ENCODE results near the gene OXTR.
"Not testable (repeated sequence)": the region's sequence is repeated elsewhere in the genome, so short reads cannot be mapped to it uniquely, and the experiment has no call there.

OXTR gene

DNA sequence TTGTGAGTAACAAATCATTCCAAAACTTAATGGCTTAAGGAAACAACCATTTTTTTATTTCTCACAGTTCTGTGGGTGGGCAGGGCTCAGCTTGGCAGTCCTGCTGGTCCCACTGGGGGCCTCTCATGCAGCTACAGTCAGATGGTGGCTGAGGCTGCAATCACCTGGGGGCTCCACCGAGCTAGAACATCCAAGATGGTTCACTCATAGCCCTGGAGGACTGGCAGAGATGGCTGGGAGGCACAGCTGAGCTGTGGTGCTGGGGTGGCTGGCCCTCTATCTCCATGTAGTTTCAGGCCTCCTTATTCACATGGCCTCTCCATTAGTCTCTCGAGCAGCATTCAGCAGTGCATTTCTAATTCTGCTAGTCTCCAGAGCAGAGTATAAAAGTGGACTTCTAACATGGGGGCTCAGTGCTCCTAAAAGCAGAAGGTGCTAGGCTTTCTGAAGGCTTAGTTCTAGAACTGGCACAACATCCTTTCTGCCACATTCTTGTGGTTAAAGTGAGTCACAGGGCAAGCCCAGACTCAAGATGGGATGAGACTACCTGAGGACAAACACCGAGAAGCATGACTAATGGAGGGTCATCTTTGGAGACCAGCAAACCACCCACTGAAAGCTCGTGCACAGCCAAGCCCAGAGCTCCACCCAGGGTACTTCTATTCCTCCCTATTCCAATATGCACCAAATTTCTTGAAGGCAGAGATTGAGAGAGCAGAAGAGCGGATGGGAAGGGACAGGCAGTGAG is 29.5 kb downstream of the OXTR start:
- no peak for DNase-seq

DNA sequence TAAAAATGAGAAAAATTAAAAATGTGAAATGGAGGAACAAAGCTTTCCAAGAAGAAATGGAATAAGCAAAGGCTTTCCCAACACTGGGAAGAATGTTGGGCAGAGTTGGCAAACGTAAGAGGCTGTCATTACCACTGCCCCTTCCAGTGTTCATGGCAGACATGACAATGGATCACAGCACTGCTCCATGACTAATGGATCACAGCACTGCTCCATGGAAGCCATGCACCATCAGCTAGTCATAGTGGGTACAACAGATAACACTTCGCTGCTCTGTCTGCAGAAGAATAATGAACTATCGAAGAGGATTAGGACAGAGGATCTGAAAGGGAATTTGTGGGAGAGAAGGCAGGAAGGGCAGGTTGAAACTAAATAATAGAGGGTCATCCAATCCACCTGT is 30.8 kb downstream of the OXTR start:
- no peak for DNase-seq

GRCh38 chr3:8737823-8738222 is 31.6 kb downstream of the OXTR start:
- no peak for DNase-seq

- no peak for DNase-seq
Measured at GRCh38 chr3:8737301-8737700, 32.1 kb downstream of the OXTR start.

- DNase-seq, result no peak
Measured at GRCh38 chr3:8736436-8736835, 33.0 kb downstream of the OXTR start.

DNA sequence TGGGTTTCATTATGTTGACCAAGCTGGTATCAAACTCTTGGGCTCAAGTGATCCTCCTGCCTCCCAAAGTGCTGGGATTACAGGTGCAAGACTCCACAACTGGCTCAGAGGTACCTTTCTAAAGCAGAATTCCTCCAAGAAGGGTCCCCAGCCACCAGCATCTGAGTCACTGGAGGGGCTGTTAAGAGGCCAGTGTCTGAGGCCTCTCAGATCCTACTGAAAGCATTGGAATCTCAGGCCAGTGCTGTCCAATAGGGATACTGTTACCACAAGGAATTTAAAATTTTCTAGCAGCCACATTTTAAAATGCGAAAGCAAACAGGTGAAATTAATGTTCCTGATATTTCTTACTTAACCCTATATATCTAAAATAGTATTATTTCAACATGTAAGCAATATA is 34.5 kb downstream of the OXTR start:
- no peak for DNase-seq

GRCh38 chr3:8734137-8734878 is 35.1 kb downstream of the OXTR start:
- no peak for DNase-seq

GRCh38 chr3:8733332-8734094 is 35.9 kb downstream of the OXTR start, which contains the start of gene CAV3:
CAV3 (plus strand) TSS chr3:8733802; CDS start chr3:8733877, 75 bp downstream.
- DNase-seq, result no peak

GRCh38 chr3:8732413-8732812 is 37.0 kb downstream of the OXTR start:
- no peak for DNase-seq

GRCh38 chr3:8730656-8731055 is 38.8 kb downstream of the OXTR start:
- DNase-seq, result no peak

GRCh38 chr3:8729479-8729878 is 39.9 kb downstream of the OXTR start:
- DNase-seq, result no peak

GRCh38 chr3:8727605-8728512 is 41.6 kb downstream of the OXTR start:
- DNase-seq, result no peak

DNA sequence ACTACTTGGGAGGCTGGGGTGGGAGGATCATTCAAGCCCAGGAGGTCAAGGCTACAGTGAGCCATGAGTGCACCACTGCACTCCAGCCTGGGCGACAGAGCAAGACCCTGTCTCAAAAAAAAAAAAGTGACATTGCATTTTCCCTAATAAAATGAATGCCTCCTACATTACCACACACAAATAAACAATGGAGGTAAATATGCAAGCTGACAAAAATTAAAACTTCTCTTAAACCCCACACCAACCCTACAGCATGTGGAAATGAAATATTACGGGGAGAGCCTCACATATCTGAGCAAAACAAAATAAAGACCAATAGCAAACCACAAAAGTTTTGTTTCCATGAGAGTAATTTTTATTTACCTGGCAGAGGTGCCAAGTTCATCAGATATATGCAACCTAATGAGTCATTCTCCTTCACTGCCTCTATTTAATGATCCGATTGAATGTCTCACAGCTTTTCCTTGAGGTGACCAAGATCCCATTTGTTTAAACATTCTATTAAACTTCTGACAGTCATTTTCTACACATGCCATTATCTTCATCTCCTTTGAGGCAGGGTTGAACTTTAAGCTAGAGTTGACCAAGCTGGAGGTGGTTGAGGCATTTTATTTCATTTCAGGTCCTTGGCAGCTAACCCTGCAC is 45.2 kb downstream of the OXTR start:
- DNase-seq, result no peak

DNA sequence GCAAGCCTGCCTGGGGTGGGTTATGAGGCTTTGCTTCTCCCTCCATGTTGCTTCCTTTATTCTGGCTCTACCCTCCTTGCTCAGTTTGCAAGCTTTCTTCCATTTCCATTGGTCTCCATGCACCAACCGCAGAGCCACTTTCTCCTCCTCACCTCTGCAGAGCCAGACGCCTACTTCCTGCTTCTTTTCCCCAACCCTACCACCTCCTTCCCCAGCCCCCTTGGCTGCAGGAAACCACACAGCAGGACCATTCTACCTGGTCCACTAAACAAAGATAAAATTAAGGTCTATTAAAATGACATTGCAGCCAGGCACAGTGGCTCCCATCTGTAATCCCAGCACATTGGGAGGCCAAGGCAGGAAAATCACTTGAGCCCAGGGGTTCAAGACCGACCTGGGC is 45.8 kb downstream of the OXTR start:
- DNase-seq, result no peak

GRCh38 chr3:8722808-8723207 is 46.6 kb downstream of the OXTR start:
- DNase-seq, result no peak

- DNase-seq, result not testable (repeated sequence)
Measured at GRCh38 chr3:8715757-8716156, 53.7 kb downstream of the OXTR start.

DNA sequence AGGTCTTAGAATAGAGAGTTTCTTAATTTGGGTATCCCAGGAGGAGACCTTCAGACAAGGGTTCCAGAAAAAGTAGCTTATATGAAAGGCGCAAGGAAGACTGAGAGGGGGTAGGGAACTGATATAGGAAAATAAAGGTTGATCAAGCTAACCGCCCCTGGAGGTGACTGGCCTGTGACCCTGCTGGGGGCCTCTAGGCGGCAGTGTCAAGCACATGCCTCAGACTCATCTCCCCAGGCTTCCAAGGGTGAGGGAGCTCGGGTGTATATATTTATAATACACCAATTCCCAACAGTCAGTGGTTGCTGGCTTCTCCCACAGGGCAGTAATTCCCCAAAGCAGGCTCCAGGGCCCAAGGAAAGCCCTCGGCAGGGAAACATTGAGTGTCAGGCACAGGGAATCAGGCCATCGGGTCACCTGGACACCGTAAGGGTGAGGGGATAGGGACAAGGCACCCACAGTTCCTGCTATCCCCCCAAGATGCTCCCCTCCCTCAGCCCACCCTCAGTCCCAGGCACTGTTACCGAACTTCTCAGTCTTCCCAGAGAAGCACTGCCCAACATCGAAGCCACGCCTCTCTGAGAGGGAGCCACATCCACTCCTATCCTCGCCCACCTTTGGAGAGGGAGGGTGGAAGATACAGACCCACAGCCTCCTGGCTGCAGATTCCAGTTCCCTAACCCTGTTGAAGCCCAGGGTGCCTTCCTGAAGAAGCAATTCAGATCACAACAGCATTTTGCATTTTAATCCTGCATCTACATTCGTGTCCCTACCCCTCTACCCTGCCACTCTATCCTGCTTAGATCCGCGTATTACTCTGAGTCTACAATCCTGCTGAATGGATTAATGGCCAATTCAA is 55.3 kb downstream of the OXTR start:
- DNase-seq, result no peak

- DNase-seq, result no peak
Measured at GRCh38 chr3:8712908-8713255, 56.5 kb downstream of the OXTR start.

DNA sequence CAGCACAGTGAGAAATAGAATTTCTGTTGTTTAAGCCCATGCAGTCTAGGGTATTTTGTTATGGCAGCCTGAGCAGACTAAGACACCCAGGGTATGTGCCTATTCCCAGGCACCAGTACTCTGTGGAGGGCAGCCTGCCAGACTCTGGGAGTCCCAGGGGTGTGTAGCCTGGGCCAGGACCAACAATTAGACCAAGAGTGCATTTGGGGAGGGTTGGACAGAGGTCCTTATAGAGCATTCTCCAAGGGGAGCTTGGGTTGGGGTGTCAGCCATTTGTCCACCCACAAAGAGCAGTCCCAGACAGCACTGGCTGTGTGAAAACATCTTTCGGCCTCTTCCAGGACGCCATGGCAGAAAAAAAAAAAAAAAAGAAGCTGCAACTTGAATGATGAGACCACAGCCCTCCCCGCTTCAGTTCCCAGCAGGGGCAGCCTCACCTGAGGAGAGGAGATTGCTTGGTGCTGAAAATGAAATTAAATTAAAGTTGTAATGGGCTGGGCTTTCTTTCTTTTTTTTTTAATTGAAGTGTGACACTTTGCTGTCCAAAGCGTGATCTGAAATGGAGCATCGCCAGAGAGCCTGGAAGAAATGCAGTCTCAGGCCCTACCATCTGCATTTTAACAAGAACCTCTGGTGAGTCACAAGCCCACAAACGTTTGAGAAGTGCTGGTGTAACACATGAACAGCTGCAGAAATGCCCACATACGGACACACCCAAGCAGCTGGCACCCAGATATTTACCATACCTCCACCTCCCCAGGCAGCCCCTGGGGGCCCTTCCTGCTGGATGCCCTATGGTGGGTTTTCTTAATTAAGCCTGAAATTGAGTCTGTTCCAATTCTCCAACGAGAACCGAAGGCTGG is 57.1 kb downstream of the OXTR start:
- no peak for DNase-seq
